HK-2 (cell line): Measurements from ENCODE around the gene CHRNA7.
"Not testable (repeated sequence)": the region's sequence is repeated elsewhere in the genome, so short reads cannot be mapped to it uniquely, and the experiment has no call there.

Experiments
- DNase-seq: peaks from one replicate; pipeline ENCODE4 v3.0.0-alpha.2; 2018; ENCODE audit not compliant: unreplicated experiment

The CHRNA7 gene

GRCh38 chr15:32120577-32121383 is 90.5 kb downstream of the CHRNA7 start:
- no peak for DNase-seq

DNA sequence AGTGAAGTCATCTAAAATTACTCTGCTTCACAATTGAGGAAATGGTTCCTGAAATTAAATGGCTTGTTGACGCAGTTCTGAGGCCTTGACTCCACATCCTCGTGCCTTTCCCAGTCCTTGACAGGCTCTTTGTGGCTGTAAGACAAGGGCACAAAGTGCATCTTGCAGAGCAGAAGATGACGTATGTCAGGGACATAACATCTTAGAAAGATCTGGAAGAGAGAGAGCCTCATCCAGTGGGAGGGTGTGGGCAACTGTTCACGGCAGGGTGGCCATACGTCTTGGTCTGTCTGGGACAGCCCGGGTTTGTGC is 91.0 kb downstream of the CHRNA7 start:
- no peak for DNase-seq

GRCh38 chr15:32122013-32122412 is 91.7 kb downstream of the CHRNA7 start:
- no peak for DNase-seq

DNA sequence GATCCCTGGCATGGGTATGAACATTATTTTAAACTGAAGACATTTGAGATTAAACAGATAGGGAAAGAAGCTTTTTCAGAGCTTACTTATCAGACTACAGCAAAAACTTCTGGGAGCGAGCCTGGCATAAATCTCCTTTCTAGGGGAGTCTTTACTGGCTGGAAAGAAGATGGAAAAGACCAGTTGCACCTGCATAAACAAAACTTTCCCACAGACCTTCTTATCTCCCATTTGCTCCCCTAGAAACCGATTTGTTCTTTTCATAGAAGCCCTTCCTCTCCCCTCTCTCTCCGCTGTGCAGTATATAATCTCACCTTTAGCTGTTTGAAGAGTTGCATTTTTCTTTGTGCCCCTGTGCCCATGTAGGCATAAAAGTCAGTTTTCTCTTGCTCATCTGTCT is 93.2 kb downstream of the CHRNA7 start:
- no peak for DNase-seq

- DNase-seq, result no peak
These were observed 94.4 kb downstream of the CHRNA7 start for GRCh38 chr15:32124726-32125125.

- no peak for DNase-seq
These were observed 95.3 kb downstream of the CHRNA7 start for GRCh38 chr15:32125595-32125994.

DNA sequence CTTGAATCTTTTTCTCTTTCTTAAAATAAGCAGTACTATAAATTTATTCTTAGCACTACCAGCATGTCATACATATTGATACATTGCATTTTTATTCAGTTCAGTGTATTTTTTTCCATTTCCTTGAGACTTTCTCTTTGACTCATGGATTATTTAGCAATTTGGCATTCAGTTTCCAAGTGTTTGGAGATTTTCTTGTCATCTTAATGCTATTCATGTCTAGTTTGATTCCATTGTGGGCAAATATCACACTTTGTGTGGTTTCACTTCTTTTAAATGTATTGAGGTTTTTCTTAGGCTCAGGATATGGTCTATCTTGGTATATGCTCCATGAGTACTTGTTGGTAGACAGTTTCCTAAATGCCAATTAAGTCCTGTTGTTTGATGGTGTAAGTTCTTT is 99.5 kb downstream of the CHRNA7 start:
- DNase-seq, result no peak

GRCh38 chr15:32130823-32131222 is 100.5 kb downstream of the CHRNA7 start:
- no peak for DNase-seq

- no peak for DNase-seq
These were observed 101.5 kb downstream of the CHRNA7 start for GRCh38 chr15:32131803-32132202.

GRCh38 chr15:32132859-32133258 is 102.5 kb downstream of the CHRNA7 start:
- DNase-seq, result no peak

DNA sequence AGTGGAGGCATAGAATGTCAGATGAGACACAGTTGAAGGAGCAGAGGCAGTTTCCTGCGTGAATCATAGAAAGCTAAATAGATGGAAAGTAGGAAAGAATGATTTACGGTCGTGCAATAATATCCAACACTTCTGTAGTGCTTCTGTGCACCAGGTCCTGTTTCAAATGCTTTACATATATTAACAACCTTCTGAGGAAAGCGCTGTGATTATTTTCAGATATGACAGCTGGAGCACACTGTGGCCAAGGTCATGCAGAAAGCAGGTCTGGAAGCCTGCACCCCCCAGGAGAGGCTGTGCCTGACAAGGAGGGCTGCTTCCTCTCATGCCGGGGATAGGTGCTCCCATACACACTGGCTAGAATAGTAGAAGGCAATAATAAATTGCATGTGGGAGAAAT is 104.5 kb downstream of the CHRNA7 start:
- DNase-seq, result no peak

DNA sequence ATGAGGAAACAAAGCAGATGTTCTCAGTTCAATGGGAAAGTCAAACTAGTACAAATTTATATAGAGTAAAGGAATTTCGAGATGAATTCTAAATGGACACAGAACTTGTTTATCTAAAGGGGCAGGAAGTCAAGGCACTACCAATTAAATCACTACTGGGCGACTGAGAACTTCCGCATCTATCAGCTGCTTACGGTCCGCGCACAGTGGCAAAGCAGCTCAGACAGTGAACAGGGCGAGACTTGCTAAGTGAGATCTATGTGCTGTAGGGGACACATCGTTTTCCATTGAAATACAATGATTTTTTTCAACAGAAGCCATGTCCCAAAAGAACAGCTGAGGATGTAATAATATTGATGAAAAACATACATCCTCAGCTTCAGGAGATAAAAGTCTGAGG is 105.0 kb downstream of the CHRNA7 start:
- no peak for DNase-seq

GRCh38 chr15:32145512-32145911 is 115.2 kb downstream of the CHRNA7 start:
- not testable (repeated sequence) for DNase-seq

- DNase-seq, result no peak
These were observed 118.7 kb downstream of the CHRNA7 start for GRCh38 chr15:32148833-32149555.

DNA sequence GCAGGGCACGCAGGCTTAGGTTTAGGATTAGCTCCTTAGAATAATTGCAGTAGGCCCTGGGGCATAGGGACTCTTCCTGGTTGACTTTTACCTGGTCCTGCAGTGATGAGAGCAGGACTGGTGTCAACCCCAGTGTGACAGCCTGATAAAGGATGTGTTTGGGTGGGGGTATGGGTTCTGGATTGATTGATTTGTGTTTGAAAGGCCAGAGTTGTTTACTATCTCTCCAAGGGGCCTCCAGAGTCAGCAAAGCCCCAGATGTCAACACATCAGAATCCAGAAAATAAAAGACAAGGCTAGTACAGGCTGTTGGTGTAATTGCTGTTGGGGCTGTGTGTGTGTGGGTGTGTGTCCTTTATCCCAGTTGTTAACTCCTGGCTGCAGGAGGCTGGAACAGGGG is 122.3 kb downstream of the CHRNA7 start:
- DNase-seq, result no peak

DNA sequence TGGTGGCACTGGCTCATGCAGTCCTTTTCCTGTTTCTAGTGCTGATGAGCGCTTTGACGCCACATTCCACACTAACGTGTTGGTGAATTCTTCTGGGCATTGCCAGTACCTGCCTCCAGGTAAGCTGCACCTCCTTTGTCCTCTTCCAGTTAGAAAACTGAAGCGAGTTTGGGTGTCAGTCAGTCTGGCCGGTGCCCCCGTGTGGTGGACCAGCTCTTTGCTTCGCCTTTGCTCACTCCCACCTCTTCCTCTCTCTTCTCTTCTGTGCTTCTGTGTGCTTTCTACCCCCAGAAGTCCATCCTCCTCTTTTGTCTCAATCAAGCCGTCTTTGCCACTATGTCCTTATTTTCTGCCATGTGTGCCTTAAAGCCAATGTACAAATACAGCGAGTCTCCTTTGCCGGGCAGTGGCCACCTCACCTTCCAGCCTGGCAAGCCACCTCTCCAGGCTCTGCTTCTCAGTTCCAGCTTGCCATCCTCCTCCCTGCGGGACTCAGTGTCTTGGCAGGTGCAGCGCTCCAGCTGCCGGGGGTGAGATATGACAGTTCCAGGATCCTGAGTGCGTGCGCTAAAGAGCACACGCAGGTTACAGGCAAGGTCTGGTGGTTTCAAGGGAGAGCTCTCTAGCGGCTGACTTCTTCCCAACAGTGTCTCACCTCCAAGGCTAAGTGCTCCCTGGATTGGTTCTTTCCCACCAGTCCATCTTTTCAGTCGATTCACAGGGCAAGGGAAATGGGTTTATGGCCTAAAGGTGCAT is 123.7 kb downstream of the CHRNA7 start:
- DNase-seq, result not testable (repeated sequence)

DNA sequence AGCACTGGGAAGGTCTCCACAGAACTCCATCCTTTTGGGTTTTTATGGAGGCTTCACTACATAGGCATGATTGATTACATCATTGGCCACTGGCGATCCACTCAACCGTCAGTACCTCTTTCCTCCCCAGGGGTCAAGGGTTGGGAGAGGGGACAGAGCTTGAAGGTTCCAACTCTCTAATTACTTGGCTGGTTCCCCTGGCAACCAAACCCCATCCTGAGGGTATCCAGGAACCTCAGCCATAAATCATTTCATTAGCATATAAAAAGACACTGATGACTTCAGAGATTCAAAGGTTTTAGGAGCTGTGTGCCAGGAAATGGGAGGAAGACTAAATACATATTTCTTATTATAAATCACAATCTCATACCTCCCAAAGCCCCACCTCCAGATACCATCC is 131.8 kb downstream of the CHRNA7 start:
- not testable (repeated sequence) for DNase-seq

GRCh38 chr15:32164065-32164464 is 133.8 kb downstream of the CHRNA7 start:
- not testable (repeated sequence) for DNase-seq

DNA sequence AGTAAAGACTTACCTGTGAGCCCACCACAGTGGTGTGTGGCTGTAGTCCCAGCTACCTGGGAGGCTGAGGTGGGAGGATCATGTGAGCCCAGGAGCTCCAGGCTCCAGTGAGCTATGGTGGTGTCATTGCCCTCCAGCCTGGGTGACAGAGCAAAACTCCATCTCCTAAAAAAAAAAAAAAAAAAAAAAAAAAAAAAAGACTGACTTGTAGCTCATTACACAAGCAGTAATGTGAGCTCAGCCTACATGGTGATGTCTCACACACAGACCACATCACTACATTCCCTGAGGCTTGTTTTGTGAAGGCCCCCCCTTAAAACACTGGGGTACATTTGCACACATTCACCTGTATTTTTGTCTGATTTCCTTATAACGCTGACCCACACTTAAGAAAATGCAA is 134.4 kb downstream of the CHRNA7 start:
- not testable (repeated sequence) for DNase-seq

DNA sequence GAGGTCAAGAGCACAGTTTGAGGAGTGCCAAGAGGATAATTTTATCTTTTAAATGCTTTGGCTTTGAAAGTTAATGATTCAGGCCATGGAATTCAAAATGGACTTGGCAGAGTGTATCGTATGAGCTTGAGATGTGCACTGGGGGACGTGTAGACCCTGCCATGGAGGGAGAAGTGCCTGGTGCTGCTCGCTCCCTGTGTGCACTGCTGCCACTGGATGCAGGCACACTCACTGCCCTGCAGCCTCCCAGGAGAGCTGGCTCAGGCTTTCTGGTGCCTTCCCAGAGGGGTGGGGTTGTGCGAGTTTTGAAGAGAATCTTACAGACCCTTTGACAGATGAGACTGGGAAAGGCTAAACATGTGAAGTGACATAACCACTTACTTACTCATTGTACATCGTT is 135.5 kb downstream of the CHRNA7 start:
- DNase-seq, result not testable (repeated sequence)

GRCh38 chr15:32166270-32166669 is 136.0 kb downstream of the CHRNA7 start:
- DNase-seq, result not testable (repeated sequence)

- DNase-seq, result not testable (repeated sequence)
These were observed 137.6 kb downstream of the CHRNA7 start for GRCh38 chr15:32167913-32168312.

DNA sequence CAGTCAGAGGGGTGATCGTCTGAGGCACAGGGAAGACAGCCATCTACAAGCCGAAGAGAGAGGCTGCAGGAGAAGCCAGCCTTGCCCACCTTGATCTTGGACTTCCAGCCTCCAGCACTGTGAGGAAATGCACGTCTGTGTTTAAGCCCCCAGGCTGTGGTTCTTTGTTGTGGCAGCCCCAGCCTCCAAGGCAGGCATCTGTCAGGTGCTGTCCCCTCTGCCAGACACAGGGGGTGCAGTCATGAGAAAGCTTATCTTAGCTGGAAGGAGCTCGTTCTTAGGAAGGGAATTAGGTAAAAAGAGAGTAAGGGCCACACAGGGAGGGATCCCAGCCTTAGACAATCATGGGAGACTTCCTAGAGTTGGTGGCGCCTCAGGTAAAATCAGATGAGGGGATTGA is 150.3 kb downstream of the CHRNA7 start:
- not testable (repeated sequence) for DNase-seq
